Smooth muscle cell (in vitro differentiated cells): ENCODE data around the gene SLCO3A1. TPM values are rescaled to one million over a fixed set of nuclear protein-coding genes. Genes with fewer than 3 reads are reported as not detected.

Experiments used
- DNase-seq: peaks from one replicate; lab custom pipeline; 2025; ENCODE audit not compliant: unreplicated experiment; lab: John Stamatoyannopoulos, UW
- H2AFZ ChIP-seq: fragments of 200-600 bp; sonication (generic); 2 replicates; pipeline ENCODE4 v1.6.0; 2016; ENCODE audit warnings: antibody characterized with exemption, low read depth, mild to moderate bottlenecking
- H3F3A ChIP-seq: fragments of 200-600 bp; sonication (generic); 2 replicates; pipeline ENCODE4 v1.6.0; 2017; ENCODE audit warnings: antibody characterized with exemption, low read depth
- H3K27ac ChIP-seq: fragments of 200-600 bp; sonication (generic); 2 replicates; pipeline ENCODE4 v1.5.1; 2016; ENCODE audit warnings: low read depth, mild to moderate bottlenecking
- H3K27me3 ChIP-seq: fragments of 200-600 bp; sonication (generic); 2 replicates; pipeline ENCODE4 v1.6.1; 2016; ENCODE audit warnings: low read depth, mild to moderate bottlenecking
- H3K36me3 ChIP-seq: fragments of 200-600 bp; sonication (generic); 2 replicates; pipeline ENCODE4 v1.5.1; 2016; ENCODE audit warnings: low read depth
- H3K4me1 ChIP-seq: fragments of 200-600 bp; sonication (generic); 2 replicates; pipeline ENCODE4 v1.5.1; 2016; ENCODE audit warnings: low read depth
- H3K4me2 ChIP-seq: fragments of 200-600 bp; sonication (generic); 2 replicates; pipeline ENCODE4 v1.6.0; 2016; ENCODE audit warnings: mild to moderate bottlenecking
- H3K4me3 ChIP-seq: fragments of 200-600 bp; sonication (generic); 2 replicates; pipeline ENCODE4 v1.5.1; 2016; ENCODE audit warnings: mild to moderate bottlenecking
- H3K79me2 ChIP-seq: fragments of 200-600 bp; sonication (generic); 2 replicates; pipeline ENCODE4 v1.6.0; 2016; ENCODE audit warnings: low read depth, mild to moderate bottlenecking
- H3K9ac ChIP-seq: fragments of 200-600 bp; sonication (generic); 2 replicates; pipeline ENCODE4 v1.6.0; 2016; ENCODE audit warnings: low read depth
- H3K9me3 ChIP-seq: fragments of 200-600 bp; sonication (generic); replicated peaks from 2 replicates; pipeline ENCODE4 v1.5.1; 2016; ENCODE audit warnings: low read depth
- H4K20me1 ChIP-seq: fragments of 200-600 bp; sonication (generic); 2 replicates; pipeline ENCODE4 v1.6.0; 2016; ENCODE audit warnings: low read depth
- CTCF ChIP-seq: fragments of 200-600 bp; sonication (generic); IDR thresholded peaks from 2 replicates; pipeline ENCODE4 v1.5.1; 2017; ENCODE audit warnings: borderline replicate concordance, mild to moderate bottlenecking, antibody characterized with exemption; ENCODE audit not compliant: insufficient read depth, poor library complexity, severe bottlenecking
- WGBS: methylation state at CpG from one replicate; pipeline ENCODE4 v1.1.7; 2016; ENCODE audit warnings: low lambda C conversion rate; 5-methylcytosine and 5-hydroxymethylcytosine counted together
- polyA plus RNA-seq: library from polyadenylated mRNA; unstranded; fragments of >200 nt; fragmentation: Nextera tagmentation; extraction: Ambion mirVana; gene quantifications from 2 replicates; pipeline ENCODE4 v1.2.1, GENCODE V29; 2016
- total RNA-seq: library from RNA; depleted of rRNA; stranded (reverse); fragments of >200 nt; gene quantifications from 2 replicates; pipeline ENCODE4 v1.2.3, GENCODE V29; 2014

SLCO3A1 gene
- total and polyA plus RNA-seq, 2 experiments from 2014 or later = 1.3 to 12.6 TPM

DNA sequence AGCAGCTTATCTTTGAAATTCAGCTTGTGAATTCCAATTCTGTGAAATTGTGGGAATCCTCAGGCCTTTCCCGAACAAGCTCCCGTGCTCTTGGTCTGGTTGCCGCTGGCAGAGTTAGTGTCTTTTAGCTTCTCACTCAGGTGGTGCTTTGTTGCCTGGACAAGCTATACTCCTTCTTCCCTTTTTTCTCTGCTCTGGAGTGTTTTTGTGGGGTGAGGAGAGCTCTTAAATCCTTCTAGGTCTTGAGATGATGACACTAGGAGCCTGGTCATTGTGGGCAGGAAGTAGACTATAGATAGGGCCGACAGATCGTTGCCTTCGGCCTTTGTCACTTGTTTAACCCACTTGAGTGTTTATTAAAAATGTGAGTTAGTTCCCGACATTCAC is 93.8 kb downstream of the SLCO3A1 start:
- H3K27me3 ChIP-seq = no peaks in the 10 kb centered on the region
- 55% methylated on average over 7 of the region's 7 CpGs for WGBS
- no peaks in the 10 kb centered on the region for H3K9me3 ChIP-seq
- H3F3A ChIP-seq = no peaks in the 10 kb centered on the region
- no peak for DNase-seq
- H3K4me2 ChIP-seq = no peak overlapping the region
- no peak overlapping the region for H3K4me3 ChIP-seq
- H3K9ac ChIP-seq = no peak overlapping the region
- H3K36me3 ChIP-seq = no peaks in the 10 kb centered on the region
- H4K20me1 ChIP-seq = no peaks in the 10 kb centered on the region
- H3K79me2 ChIP-seq = no peaks in the 10 kb centered on the region
- H3K4me1 ChIP-seq = peaks cover 16% of the 10 kb centered on the region
- no peak overlapping the region for H2AFZ ChIP-seq
- TF ChIP-seq CTCF = no peak
- no peak overlapping the region for H3K27ac ChIP-seq

- H2AFZ ChIP-seq = no peak overlapping the region
- no peak overlapping the region for H3K4me3 ChIP-seq
- H4K20me1 ChIP-seq = no peaks in the 10 kb centered on the region
- TF ChIP-seq CTCF = no peak
- H3K4me1 ChIP-seq = peaks cover 16% of the 10 kb centered on the region
- DNase-seq = no peak
- H3K9me3 ChIP-seq = no peaks in the 10 kb centered on the region
- H3F3A ChIP-seq = no peaks in the 10 kb centered on the region
- no peaks in the 10 kb centered on the region for H3K36me3 ChIP-seq
- H3K4me2 ChIP-seq = no peak overlapping the region
- H3K9ac ChIP-seq = no peak overlapping the region
- H3K79me2 ChIP-seq = no peaks in the 10 kb centered on the region
- WGBS = 63% methylated on average over 19 of the region's 19 CpGs
- no peaks in the 10 kb centered on the region for H3K27me3 ChIP-seq
- H3K27ac ChIP-seq = no peak overlapping the region
These were observed 94.4 kb downstream of the SLCO3A1 start for GRCh38 chr15:91947683-91948608.

- H3K27me3 ChIP-seq = no peaks in the 10 kb centered on the region
- WGBS = 96% methylated on average over 8 of the region's 8 CpGs
These were observed 95.9 kb downstream of the SLCO3A1 start for GRCh38 chr15:91949361-91949760.

More at GRCh38 chr15:91949361-91949760, 95.9 kb downstream of the SLCO3A1 start:
- Histone ChIP-seq H3K9ac (no peak overlapping the region), H3F3A (no peaks in the 10 kb centered on the region), H4K20me1 (no peaks in the 10 kb centered on the region), H3K79me2 (no peaks in the 10 kb centered on the region), H3K9me3 (no peaks in the 10 kb centered on the region), H2AFZ (no peak overlapping the region), H3K36me3 (no peaks in the 10 kb centered on the region), H3K4me2 (no peak overlapping the region), H3K27ac (no peak overlapping the region), H3K4me3 (no peak overlapping the region), H3K4me1 (peaks cover 16% of the 10 kb centered on the region)
- no peak for TF ChIP-seq CTCF
- no peak for DNase-seq
